ENCODE data around the gene SFPQ. TPM values are rescaled to one million over a fixed set of nuclear protein-coding genes. Genes with fewer than 3 reads are reported as not detected.

The SFPQ gene
- total and polyA plus RNA-seq, 7 experiments from 2014 or later: 91.0 to 610 (median 347) TPM

GRCh38 chr1:35136780-35137179, 56.2 kb downstream of the SFPQ start:
- Histone ChIP-seq H3K9me3 (ENCODE audit: control insufficient read depth in 2 of 3, low read length in 3 of 3) (no peaks in the 10 kb centered on the region), H3K4me3 (ENCODE audit: low read length) (no peak overlapping the region), H3K27ac (ENCODE audit: low read depth, low read length) (no peak overlapping the region), H3K27me3 (ENCODE audit: control insufficient read depth in 2 of 2, insufficient read depth in 2 of 2, low read length in 2 of 2) (no peaks in the 10 kb centered on the region), H3K36me3 (ENCODE audit: control insufficient read depth in 2 of 3, insufficient read depth in 3 of 3, low read length in 3 of 3) (no peaks in the 10 kb centered on the region), H3K4me1 (ENCODE audit: control insufficient read depth in 2 of 2, insufficient read depth in 2 of 2, low read length in 2 of 2) (no peaks in the 10 kb centered on the region)
- no peak for ATAC-seq
- peaks cover 0 to 6% (median 0%) of the 10 kb centered on the region in 5 donors for H3K27me3 Mint-ChIP-seq
- intact Hi-C loops (cut with micrococcal nuclease): no loop called here
- POLR2A ChIA-PET: no interaction called here
- H3K4me1 Mint-ChIP-seq: no peaks in the 10 kb centered on the region
- DNase-seq: no peak
- no peaks in the 10 kb centered on the region for H3K36me3 Mint-ChIP-seq
- H3K9me3 Mint-ChIP-seq: no peaks in the 10 kb centered on the region
- CTCF ChIA-PET: no interaction called here
- H3K27ac Mint-ChIP-seq: no peak overlapping the region
- H3K4me3 Mint-ChIP-seq: no peak overlapping the region

Other genes starting within 250 kb of the SFPQ start
- gene TMEM35B, start 207.8 kb downstream of the SFPQ start, total RNA-seq: 10 to 100 TPM in 4 of 5 experiments, 1 to 10 TPM in 1; 5.4 to 37.7 (median 32.8) TPM
- gene TMEM35B, start 207.8 kb downstream of the SFPQ start, polyA plus RNA-seq: 100 to 1,000 TPM; 161 to 166 TPM
- 10 to 100 TPM; 26.2 to 46.3 (median 37.3) TPM for gene ZMYM6, start 161.2 kb downstream of the SFPQ start, total RNA-seq
- 1 to 10 TPM; 7.1 to 8.7 TPM for gene ZMYM6, start 161.2 kb downstream of the SFPQ start, polyA plus RNA-seq
- gene ZMYM1, start 113.8 kb downstream of the SFPQ start, total RNA-seq: 10 to 100 TPM; 11.8 to 21.2 (median 13.9) TPM
- 10 to 100 TPM; 15.5 to 18.4 TPM for gene ZMYM1, start 113.8 kb downstream of the SFPQ start, polyA plus RNA-seq
- gene ZMYM4, start 75.6 kb upstream of the SFPQ start, total RNA-seq: 10 to 100 TPM; 32.1 to 52.9 (median 45.6) TPM
- 10 to 100 TPM; 28.2 to 32.1 TPM for gene ZMYM4, start 75.6 kb upstream of the SFPQ start, polyA plus RNA-seq

Data from naive thymus-derived CD4-positive, alpha-beta T cell (primary cell).